Gastrocnemius medialis (tissue), 4 donors: ENCODE results near the gene P4HA2.

Source experiments
- POLR2A ChIP-seq, 2 donors: fragments of 450-650 bp; IDR thresholded peaks; one replicate each; pipeline ENCODE4 v1.6.1; 2017; ENCODE audit warnings: antibody characterized with exemption in 2 of 2, mild to moderate bottlenecking in 2 of 2, moderate library complexity in 2 of 2
- TF ChIP-seq, protein P1 (sequence below), 5 experiments: fragments of 450-650 bp in 3 of 5; fragments of 200-600 bp in 2 of 5; sonication (generic) in 2 of 5; IDR thresholded peaks in 4 of 5; conservative IDR thresholded peaks in 1 of 5; 1 replicate in 4 of 5; 2 replicates in 1 of 5; pipeline ENCODE4 v1.5.1; 2016 to 2019; ENCODE audit warnings: antibody characterized with exemption in 5 of 5, mild to moderate bottlenecking in 3 of 5, moderate library complexity in 3 of 5

DNA sequence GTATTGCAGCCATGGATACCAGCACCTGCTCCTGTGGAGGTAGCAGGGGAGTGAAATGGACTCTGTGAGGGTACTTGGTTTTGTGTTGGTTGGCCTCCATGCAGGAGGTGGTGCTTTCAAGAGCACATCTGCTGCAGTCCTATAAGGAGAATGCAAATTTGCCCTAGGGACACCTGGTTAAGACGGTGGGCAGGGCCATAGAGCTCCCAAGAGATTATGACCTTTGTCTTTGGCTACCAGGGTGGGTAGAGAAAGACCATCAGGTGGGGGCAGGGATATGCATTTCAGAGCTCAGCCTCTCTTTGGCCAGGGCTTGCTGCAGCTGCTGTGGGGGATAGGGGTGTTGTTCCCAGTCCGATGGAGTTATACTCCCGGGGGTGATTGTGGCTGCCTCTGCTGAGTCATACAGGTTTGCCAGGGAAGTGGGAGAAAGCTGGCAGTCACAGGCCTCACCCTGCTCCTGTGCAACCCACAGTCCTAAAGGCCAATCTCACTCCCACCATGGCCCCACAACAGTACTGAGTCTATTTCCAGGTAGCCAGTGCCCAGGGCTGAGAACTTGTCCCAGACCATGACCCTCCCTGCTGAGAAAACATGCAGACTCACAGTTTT lies 15.8 kb upstream of the P4HA2 start:
- TF ChIP-seq, protein P1, sequence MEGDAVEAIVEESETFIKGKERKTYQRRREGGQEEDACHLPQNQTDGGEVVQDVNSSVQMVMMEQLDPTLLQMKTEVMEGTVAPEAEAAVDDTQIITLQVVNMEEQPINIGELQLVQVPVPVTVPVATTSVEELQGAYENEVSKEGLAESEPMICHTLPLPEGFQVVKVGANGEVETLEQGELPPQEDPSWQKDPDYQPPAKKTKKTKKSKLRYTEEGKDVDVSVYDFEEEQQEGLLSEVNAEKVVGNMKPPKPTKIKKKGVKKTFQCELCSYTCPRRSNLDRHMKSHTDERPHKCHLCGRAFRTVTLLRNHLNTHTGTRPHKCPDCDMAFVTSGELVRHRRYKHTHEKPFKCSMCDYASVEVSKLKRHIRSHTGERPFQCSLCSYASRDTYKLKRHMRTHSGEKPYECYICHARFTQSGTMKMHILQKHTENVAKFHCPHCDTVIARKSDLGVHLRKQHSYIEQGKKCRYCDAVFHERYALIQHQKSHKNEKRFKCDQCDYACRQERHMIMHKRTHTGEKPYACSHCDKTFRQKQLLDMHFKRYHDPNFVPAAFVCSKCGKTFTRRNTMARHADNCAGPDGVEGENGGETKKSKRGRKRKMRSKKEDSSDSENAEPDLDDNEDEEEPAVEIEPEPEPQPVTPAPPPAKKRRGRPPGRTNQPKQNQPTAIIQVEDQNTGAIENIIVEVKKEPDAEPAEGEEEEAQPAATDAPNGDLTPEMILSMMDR (IDR thresholded peaks at IDR 0.05 in 4 of 5, conservative IDR thresholded peaks at IDR 0.05 in 1 of 5), result no peak
- TF ChIP-seq POLR2A (IDR thresholded peaks at IDR 0.05), result no peak
